Upper lobe of left lung (tissue), 4 donors: ENCODE results near the gene CHRNA10.

Experiments used
- POLR2A ChIP-seq, 4 donors: fragments of 450-650 bp; IDR thresholded peaks; one replicate each; pipeline ENCODE4 v1.5.1; 2016 to 2017; ENCODE audit warnings: antibody characterized with exemption in 4 of 4, mild to moderate bottlenecking in 2 of 4
- POLR2AphosphoS5 ChIP-seq, 2 donors: sonication (generic); formaldehyde crosslinking; IDR thresholded peaks; one replicate each; pipeline ENCODE4 v1.5.1; 2017; ENCODE audit warnings: antibody characterized with exemption in 2 of 2
- TF ChIP-seq, protein P1 (sequence below), 6 experiments: fragments of 450-650 bp in 4 of 6; fragments of 200-600 bp in 2 of 6; sonication (generic) in 2 of 6; IDR thresholded peaks; one replicate each; pipeline ENCODE4 v1.5.1; 2016 to 2019; ENCODE audit warnings: antibody characterized with exemption in 6 of 6

- TF ChIP-seq, protein P1, sequence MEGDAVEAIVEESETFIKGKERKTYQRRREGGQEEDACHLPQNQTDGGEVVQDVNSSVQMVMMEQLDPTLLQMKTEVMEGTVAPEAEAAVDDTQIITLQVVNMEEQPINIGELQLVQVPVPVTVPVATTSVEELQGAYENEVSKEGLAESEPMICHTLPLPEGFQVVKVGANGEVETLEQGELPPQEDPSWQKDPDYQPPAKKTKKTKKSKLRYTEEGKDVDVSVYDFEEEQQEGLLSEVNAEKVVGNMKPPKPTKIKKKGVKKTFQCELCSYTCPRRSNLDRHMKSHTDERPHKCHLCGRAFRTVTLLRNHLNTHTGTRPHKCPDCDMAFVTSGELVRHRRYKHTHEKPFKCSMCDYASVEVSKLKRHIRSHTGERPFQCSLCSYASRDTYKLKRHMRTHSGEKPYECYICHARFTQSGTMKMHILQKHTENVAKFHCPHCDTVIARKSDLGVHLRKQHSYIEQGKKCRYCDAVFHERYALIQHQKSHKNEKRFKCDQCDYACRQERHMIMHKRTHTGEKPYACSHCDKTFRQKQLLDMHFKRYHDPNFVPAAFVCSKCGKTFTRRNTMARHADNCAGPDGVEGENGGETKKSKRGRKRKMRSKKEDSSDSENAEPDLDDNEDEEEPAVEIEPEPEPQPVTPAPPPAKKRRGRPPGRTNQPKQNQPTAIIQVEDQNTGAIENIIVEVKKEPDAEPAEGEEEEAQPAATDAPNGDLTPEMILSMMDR (IDR thresholded peaks at IDR 0.05), result no peak
- TF ChIP-seq POLR2AphosphoS5 (IDR thresholded peaks at IDR 0.05) (no peak), POLR2A (IDR thresholded peaks at IDR 0.05) (no peak)
Observed at GRCh38 chr11:3664032-3664630, 7.1 kb downstream of the CHRNA10 start.
